HL-60 (cell line): ENCODE measurements around the gene SNX18.
"Not testable (repeated sequence)": the region's sequence is repeated elsewhere in the genome, so short reads cannot be mapped to it uniquely, and the experiment has no call there.

Experiments used
- DNase-seq, 2 experiments: peaks; one replicate each; pipeline ENCODE4 v3.0.0-alpha.2; 2010 to 2020; ENCODE audit warnings: low read depth in 1 of 2, low spot score in 1 of 2
- H3K27ac ChIP-seq: fragments of 250-450 bp; sonication (Bioruptor Pico); replicated peaks from 2 replicates; pipeline ENCODE4 v1.5.1; 2020; ENCODE audit warnings: mild to moderate bottlenecking, moderate library complexity
- H3K27me3 ChIP-seq: fragments of 250-450 bp; sonication (Bioruptor Pico); 2 replicates; pipeline ENCODE4 v1.5.1; 2021; ENCODE audit warnings: mild to moderate bottlenecking, moderate library complexity; ENCODE audit not compliant: insufficient read depth, poor library complexity, severe bottlenecking
- H3K4me3 ChIP-seq: replicated peaks from 2 replicates; pipeline ENCODE4 v1.5.1; 2011; ENCODE audit warnings: mild to moderate bottlenecking, control low read depth, low read length; ENCODE audit not compliant: insufficient read depth
- CTCF ChIP-seq: IDR thresholded peaks from one replicate; pipeline ENCODE4 v1.5.1; 2011; ENCODE audit warnings: low read length, control low read depth, inconsistent platforms; ENCODE audit not compliant: insufficient read depth
- GABPA ChIP-seq: IDR thresholded peaks from 2 replicates; pipeline ENCODE4 v1.6.1; 2012; ENCODE audit warnings: low read depth
- POLR2AphosphoS5 ChIP-seq: IDR thresholded peaks from 2 replicates; pipeline ENCODE4 v1.6.1; 2012; ENCODE audit warnings: low read depth
- SPI1 ChIP-seq: IDR thresholded peaks from 2 replicates; pipeline ENCODE4 v1.6.1; 2012; ENCODE audit warnings: low read depth, mild to moderate bottlenecking, borderline replicate concordance
- TF ChIP-seq, protein P1 (sequence below): IDR thresholded peaks from 2 replicates; pipeline ENCODE4 v1.6.1; 2012; ENCODE audit warnings: low read depth; ENCODE audit not compliant: insufficient replicate concordance

Gene SNX18

GRCh38 chr5:54477941-54478478 lies 39.5 kb upstream of the SNX18 start:
- DNase-seq = no peak
- Histone ChIP-seq H3K27me3 (no peaks in the 10 kb centered on the region), H3K4me3 (no peak overlapping the region), H3K27ac (no peak overlapping the region)
- TF ChIP-seq, protein P1, sequence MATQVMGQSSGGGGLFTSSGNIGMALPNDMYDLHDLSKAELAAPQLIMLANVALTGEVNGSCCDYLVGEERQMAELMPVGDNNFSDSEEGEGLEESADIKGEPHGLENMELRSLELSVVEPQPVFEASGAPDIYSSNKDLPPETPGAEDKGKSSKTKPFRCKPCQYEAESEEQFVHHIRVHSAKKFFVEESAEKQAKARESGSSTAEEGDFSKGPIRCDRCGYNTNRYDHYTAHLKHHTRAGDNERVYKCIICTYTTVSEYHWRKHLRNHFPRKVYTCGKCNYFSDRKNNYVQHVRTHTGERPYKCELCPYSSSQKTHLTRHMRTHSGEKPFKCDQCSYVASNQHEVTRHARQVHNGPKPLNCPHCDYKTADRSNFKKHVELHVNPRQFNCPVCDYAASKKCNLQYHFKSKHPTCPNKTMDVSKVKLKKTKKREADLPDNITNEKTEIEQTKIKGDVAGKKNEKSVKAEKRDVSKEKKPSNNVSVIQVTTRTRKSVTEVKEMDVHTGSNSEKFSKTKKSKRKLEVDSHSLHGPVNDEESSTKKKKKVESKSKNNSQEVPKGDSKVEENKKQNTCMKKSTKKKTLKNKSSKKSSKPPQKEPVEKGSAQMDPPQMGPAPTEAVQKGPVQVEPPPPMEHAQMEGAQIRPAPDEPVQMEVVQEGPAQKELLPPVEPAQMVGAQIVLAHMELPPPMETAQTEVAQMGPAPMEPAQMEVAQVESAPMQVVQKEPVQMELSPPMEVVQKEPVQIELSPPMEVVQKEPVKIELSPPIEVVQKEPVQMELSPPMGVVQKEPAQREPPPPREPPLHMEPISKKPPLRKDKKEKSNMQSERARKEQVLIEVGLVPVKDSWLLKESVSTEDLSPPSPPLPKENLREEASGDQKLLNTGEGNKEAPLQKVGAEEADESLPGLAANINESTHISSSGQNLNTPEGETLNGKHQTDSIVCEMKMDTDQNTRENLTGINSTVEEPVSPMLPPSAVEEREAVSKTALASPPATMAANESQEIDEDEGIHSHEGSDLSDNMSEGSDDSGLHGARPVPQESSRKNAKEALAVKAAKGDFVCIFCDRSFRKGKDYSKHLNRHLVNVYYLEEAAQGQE = no peak
- TF ChIP-seq CTCF (no peak), SPI1 (no peak), GABPA (no peak), POLR2AphosphoS5 (no peak)

DNA sequence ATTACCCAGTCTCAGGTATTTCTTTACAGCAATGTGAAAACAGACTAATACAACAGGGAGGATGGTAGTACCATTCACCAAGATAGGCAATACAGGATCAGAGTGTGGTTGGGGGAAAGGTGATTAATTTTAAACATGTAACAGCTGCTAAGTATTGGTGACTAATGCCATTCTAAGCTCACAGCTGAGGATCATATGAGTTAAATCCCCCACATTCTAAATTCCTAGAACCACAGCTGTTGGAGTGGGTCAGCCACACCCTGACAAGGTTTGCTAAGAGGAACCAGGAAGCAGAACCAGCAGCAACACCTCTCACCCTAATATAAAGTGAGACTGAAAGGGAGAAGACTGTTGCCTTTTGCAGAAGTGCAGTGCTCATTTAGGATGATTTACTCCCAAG lies 37.3 kb upstream of the SNX18 start:
- Histone ChIP-seq H3K27ac (no peak overlapping the region), H3K4me3 (no peak overlapping the region), H3K27me3 (no peaks in the 10 kb centered on the region)
- TF ChIP-seq POLR2AphosphoS5 (no peak), CTCF (no peak), SPI1 (no peak), GABPA (no peak)
- TF ChIP-seq, protein P1 = no peak
- no peak for DNase-seq

- H3K27me3 ChIP-seq = no peaks in the 10 kb centered on the region
- H3K27ac ChIP-seq = no peak overlapping the region
- DNase-seq = no peak
- no peak overlapping the region for H3K4me3 ChIP-seq
- TF ChIP-seq, protein P1 = no peak
- TF ChIP-seq CTCF = no peak
- TF ChIP-seq GABPA = no peak
- TF ChIP-seq POLR2AphosphoS5 = no peak
- no peak for TF ChIP-seq SPI1
Observed at GRCh38 chr5:54484219-54484894, 33.2 kb upstream of the SNX18 start.

- not testable (repeated sequence) for H3K4me3 ChIP-seq, H3K27me3 ChIP-seq, DNase-seq, H3K27ac ChIP-seq
Observed at GRCh38 chr5:54485659-54486058, 31.9 kb upstream of the SNX18 start.

DNA sequence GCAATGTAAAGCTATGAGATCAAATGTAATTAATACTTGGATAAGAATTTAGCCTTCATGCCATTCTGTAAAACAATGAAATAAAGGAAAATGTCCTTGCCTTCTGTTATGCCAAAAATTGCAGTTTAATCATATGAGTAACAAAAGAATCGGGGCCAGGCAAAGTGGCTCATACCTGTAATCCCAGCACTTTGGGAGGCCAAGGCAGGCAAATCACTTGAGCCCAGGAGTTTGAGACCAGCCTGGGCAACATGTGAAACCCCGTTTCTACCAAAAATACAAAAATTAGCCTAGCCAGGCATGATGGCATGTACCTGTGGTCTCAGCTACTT lies 27.9 kb upstream of the SNX18 start:
- H3K27ac ChIP-seq, H3K4me3 ChIP-seq: not testable (repeated sequence)

More for the DNA sequence above, 27.9 kb upstream of the SNX18 start:
- DNase-seq, H3K27me3 ChIP-seq: not testable (repeated sequence)
